ENCODE results near the gene EXOSC3. TPM values are rescaled to one million over a fixed set of nuclear protein-coding genes. Genes with fewer than 3 reads are reported as not detected.
A peak's percentile ranks its signal among the peaks of the same experiment; 100 is the strongest.

EXOSC3 gene
- total and polyA plus RNA-seq, 2 of the 13 experiments (the other 11 are each of a cell fraction or from before 2014, with no cell fraction given): 17.5 to 68.7 TPM

- CTCF ChIA-PET (ENCODE audit: low intra/inter-chr PET ratio, low total read pairs): no interaction called here
- H2AFZ ChIP-seq (ENCODE audit: low read length): no peak overlapping the region
Measured at GRCh38 chr9:37784291-37784615, 611 bp downstream of the EXOSC3 start.

More at GRCh38 chr9:37784291-37784615, 611 bp downstream of the EXOSC3 start:
- peak overlapping the region; percentile 87 for H3K27ac ChIP-seq (ENCODE audit: extremely low read length, insufficient read depth, low read length)
- WGBS (ENCODE audit: low lambda C conversion rate): 0% methylated on average over 6 of the region's 6 CpGs
- H3K9ac ChIP-seq (ENCODE audit: insufficient read depth, low read depth, low read length): peak overlapping the region; percentile 91
- POLR2A ChIA-PET: interaction anchor here (1.2 to 2.0 kb wide), 5 partner anchors 13 to 298 kb away, joined by 4 to 29 read pairs (median 6); partner anchors contain the start of genes DCAF10, POLR1E and TRMT10B
- in situ Hi-C loops (cut with HindIII; ENCODE audit: extremely low pct_ligation_motif_present, low pct_unique_long_range_greater_than_20kb) (no loop called here), intact Hi-C loops (cut with micrococcal nuclease; ENCODE audit: unreplicated experiment) (loop anchor here (10.0 kb wide), 1 partner anchor 299 kb away; the partner anchor contains the start of gene POLR1E)
- H3K79me2 ChIP-seq (ENCODE audit: insufficient read depth, low read length): peaks cover 33% of the 10 kb centered on the region
- no peaks in the 10 kb centered on the region for H3K9me3 ChIP-seq (ENCODE audit: low read length)
- FAIRE-seq (no peak), ATAC-seq (no peak), DNase-seq (ENCODE audit: low spot score) (no peak)
- peaks cover 40% of the 10 kb centered on the region for H3K4me1 ChIP-seq (ENCODE audit: insufficient read depth, low read length)
- TF ChIP-seq ZNF720 (CRISPR knock-in tag; IDR thresholded peaks at IDR 0.05) (no peak), ARID2 (CRISPR knock-in tag; IDR thresholded peaks at IDR 0.05; ENCODE audit: borderline replicate concordance) (0 out of 2 replicates have a peak, but pooled peaks have one; percentile 16), TFDP2 (CRISPR knock-in tag; IDR thresholded peaks at IDR 0.05) (no peak), NAIF1 (CRISPR knock-in tag; IDR thresholded peaks at IDR 0.05; ENCODE audit: borderline replicate concordance) (no peak), ZBTB37 (CRISPR knock-in tag; IDR thresholded peaks at IDR 0.05) (no peak), PLSCR1 (CRISPR knock-in tag; IDR thresholded peaks at IDR 0.05; ENCODE audit: borderline replicate concordance) (no peak), KMT2A (CRISPR knock-in tag; IDR thresholded peaks at IDR 0.05) (no peak), MIXL1 (CRISPR knock-in tag; IDR thresholded peaks at IDR 0.05) (no peak), ARID4A (CRISPR knock-in tag; IDR thresholded peaks at IDR 0.05; ENCODE audit: borderline replicate concordance) (no peak)
- BruUV-seq (replicated peaks): TSS peak; percentile 45
- H3K36me3 ChIP-seq (replicated peaks in 1 of 2; ENCODE audit: control insufficient read depth in 1 of 2, insufficient read depth in 2 of 2, low read length in 2 of 2): peaks cover 6 to 40% of the 10 kb centered on the region in 2 experiments; a peak in 4 of 5 replicates
- peaks cover 3% of the 10 kb centered on the region; the same call in 1 of the 2 replicates for H4K20me1 ChIP-seq (ENCODE audit: insufficient read depth, low read length)
- H3K4me2 ChIP-seq (ENCODE audit: low read depth, low read length): peak overlapping the region; percentile 84
- peak overlapping the region; percentile 81 to 95 (median 95) for H3K4me3 ChIP-seq (replicated peaks in 1 of 3; ENCODE audit: insufficient read depth in 1 of 3, low read depth in 2 of 3, low read length in 3 of 3)
- no peaks in the 10 kb centered on the region for H3K27me3 ChIP-seq (ENCODE audit: control insufficient read depth in 1 of 2, insufficient read depth in 2 of 2, low read length in 2 of 2)
